Right kidney (tissue), 1 donor: ENCODE data around the gene PARD3B.

Experiments
- DNase-seq: peaks from one replicate; pipeline ENCODE4 v3.0.0-alpha.2; 2016

PARD3B gene

DNA sequence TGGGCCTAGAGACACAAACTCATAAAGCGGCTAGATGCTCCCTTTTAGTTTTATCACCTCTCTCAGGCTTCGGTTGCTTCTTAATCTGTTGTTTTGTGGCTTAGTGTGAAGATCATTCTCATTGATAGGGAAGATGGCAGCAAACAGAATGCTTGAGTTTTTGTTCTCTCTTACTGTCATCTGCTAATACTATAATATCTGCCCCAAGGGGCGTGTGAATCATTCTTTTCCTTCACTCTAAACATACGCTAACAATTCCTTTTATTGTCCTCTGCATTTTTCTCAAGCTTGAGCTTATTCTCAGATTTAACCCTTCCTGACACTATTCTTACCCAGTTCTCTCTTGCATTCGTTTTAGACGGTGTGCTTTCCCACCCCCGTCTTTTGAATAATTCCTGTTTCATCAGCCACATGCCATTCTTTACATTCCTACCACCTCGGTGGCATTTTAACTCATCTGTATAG lies 813.1 kb downstream of the PARD3B start:
- no peak for DNase-seq

DNA sequence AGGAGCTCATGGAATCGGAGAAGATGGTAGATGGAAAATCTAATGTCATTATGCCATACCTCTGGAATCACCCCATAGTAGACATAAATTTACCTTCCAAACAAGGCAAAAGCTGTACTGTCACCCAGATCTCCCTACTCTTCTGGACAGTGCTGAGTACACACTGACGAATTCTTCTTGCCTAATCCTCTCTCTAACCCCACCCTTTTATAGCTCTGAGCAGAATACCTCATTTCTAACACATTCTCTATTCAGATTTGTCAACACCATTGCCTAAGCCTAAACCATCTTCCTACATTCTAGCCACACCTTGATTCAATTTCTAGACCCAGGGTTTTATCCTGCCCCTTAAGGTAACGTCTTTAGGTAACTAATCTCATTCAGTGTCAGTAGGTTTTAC lies 816.0 kb downstream of the PARD3B start:
- no peak for DNase-seq

DNA sequence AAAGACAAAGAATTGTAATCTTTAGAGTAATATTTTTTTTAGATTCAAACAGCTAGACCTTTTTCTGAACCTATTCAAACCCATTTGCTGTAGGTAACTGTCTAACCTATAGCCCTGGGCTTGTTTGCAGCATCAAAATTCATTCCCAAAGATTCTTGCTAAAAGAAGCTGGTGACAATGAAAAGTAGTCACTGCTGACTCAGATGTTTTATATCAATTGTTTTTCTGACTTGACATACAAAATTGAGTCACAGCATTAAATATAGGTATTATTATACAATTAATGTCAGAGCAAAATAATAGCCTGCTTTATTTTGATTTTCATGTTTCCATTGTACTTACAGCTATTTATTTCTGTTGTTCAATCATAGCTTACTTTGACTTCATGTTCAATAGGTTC lies 816.7 kb downstream of the PARD3B start:
- no peak for DNase-seq

DNA sequence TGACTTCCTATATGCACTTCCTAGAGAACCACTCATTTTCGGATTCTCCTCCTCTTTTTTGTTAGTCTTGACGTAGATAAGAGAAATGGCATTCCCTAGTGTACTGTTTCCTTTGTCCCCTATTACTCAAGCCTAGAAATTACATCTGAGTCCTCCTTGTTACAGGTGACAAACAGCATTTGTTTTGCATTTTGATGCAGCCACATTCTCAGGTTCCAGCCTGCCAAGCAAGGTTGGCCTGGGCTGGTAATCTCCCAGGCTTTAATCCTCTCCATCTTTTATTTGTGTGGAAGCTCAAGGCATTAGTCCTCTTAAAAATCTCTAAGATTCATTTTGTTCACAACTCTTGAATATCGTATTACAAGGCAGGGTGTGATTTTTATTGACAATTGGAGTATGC lies 819.0 kb downstream of the PARD3B start:
- DNase-seq: no peak

DNA sequence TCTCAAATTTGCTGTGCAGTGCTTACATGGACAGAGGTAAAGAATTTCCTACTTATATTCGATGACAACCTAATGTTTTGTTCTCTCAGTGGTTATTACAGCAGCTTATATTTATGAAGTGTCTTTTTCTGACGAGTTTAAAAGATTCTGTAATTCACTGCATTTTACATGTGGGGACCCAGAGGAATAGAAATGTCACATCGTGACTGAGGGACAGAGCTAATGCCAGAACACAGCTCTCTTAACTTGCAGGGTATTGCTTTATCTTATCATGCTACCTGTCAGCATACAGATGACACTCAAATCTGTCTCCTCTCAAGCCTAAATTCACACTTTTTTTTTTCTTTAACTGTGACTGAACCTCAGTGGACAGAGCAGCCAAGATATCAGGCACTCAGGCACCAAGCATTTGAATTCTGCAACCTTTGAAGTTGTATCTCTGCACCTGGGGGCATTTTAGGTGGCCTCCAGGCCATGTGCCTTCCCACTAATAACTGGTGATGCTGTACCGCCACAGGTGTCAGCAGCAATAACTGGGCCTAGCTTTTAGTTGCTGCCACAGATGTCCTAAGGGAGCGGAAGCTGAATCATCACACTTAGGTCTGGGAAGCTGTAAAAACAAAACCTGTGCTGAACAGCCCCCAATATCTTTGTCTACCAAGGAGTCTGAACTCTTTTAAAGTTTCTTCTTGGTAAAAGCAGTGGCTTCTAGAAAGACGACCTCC lies 821.2 kb downstream of the PARD3B start:
- DNase-seq: no peak

DNA sequence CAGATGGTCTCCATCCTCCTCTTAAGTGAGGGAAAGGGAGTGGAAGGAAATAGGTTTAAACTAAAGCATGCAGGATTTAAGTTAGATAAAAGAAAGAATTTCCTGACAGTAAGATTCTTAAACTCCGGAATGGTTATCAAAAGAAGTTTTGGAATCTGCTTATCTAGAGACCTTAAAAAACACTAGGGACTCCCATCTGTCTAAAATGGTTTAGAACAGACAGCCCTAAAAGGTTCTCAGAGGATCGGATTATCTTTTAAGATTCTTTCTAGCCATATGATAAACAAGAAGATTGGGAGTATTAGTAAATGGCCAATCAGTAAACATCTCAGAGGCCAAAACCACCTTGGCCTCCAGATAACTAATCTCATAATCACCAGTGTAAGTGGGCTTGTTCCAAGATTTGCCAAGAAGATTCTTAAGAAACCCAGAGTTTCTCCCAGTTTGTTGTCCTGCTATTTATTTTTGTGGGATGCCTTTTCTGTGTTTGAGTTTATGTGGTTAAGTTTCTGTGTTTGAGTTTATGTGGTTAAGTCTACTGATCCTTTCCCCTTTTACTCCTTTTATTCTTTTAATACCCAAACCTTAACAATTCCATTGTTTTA lies 822.2 kb downstream of the PARD3B start:
- no peak for DNase-seq

DNA sequence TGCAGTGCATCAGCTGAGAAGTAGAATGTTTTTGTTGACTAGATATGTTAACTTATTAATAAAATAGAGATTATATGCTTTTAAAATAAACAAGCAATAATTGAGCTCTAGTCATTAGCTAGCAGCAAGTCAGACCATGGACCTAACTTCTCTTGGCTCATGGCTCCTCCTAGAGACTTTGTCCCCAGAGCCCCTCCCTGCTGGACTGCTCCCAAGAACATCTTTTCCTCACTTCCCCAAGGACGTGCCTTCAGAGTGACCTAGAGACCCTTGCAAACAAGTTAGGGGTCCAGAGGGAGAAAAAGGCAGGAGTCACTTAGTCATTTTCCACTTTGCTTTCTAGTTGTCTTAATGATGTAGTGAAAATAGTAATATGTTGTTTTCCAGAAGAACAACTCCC lies 824.5 kb downstream of the PARD3B start:
- no peak for DNase-seq

DNA sequence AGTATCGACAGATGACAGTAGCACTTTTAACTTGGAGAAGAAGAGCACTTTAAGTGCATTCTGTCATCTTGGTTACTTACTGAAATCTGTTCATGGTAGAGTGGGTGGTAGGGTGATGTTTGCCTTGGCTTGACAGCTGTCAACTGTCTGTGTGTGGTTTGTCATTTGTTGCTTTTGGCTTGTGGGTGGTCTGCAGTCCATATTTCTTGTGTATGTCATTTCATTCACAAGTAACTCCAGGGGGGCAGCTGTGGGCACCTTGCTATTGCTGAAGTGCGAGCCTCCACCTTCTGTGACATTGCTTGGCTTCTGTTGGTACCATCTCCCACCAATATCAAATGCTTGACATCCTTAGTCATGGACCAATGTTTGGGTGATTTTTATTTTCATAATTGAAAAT lies 825.5 kb downstream of the PARD3B start:
- no peak for DNase-seq

DNA sequence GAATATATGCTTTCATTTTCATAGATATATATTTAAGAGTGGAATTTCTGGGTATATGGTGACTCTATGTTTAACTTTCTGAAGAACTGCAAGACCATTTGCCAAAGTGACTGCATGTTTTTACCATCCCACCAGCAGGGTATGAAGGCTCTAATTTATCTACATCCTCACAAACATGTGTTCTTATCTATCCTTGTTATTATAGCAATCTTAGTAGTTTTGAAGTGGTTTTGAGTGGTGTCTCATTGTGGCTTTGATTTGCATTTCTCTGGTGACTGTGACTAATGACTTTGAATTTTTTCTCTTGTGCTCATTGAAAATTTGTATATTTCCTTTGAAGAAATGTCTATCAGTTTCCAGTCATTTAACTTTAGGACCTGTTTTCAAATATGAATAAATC lies 826.9 kb downstream of the PARD3B start:
- no peak for DNase-seq

DNA sequence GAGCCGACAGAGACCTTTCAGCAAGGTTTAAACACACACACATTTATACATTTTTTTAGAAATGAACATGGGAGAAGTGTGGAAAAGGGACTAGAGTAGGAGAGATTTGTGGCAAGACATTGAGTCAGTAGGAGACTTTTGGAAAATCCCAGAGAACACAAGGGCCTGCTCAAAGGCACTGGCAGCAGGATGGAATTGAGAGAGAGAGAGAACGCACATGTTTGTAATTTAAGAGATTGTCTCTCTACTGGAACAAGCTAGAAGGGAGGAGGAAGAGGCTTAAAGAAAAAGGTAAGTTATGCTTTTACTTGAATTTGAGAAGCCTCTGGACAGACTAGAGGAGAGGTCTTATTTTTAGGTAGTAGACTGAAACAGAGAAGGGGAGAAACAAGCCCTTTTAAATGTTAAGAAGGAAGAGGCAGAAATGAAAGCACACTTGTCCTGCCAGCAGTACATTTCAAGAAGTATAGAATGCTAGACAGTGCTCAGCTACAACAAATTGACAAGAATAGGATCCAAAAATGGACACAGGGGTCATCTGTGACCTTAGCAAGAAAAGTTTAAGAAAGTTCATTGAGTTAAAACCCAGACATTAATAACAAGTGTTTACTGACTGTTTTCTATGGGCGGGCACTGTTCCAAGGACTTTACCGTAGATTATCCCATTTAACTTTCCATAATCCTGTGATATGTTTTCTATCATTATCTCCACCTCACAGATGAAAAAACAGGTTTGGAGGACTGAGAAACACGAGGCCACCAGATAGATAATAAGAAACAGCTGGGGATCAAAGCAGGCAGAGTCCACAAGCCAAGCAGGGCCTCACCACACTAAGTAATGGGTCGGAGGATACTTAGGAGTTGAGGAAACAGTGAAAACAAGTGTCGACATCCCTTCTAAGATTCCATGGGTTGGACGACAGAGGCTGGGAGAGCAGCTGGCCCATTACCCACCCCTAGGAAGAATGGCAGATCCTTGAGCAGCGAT lies 830.5 kb downstream of the PARD3B start:
- DNase-seq: no peak

DNA sequence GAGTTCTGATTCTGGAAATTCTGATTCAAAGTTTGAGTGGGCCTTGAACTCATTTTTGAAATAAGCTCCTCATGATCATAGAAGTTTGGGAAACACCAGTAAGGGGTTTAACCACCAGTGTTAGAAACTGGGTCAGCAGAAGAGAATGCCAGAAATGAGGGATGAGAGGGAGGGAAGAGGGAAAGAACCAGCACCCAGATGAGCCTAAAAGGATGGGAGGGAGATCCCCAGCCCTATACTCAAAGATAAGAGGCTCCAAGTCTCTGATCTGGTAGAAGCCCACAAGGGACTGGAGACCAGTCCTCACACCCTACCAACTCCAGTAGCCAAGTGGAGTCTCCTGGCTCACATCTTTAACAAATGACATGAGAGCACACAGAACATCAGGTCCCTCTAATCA lies 832.0 kb downstream of the PARD3B start:
- DNase-seq: no peak

DNA sequence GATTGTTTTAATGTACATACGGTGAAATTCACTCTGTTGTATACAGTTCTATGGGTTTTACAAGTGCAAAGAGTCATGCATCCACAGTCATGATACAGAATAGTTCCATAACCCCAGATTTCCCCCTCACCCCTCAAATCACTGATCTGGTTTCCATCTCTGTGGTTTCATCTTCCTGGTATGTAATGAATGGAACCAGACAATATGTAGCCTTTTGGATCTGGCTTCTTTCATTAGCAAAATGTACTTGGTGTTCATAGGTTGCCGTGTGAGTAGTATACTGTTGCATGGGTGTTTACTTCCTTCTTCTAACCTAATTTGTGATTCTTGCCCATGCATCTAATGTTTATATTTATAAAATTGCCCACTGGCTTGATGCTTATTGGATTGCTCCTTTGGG lies 838.3 kb downstream of the PARD3B start:
- no peak for DNase-seq

DNA sequence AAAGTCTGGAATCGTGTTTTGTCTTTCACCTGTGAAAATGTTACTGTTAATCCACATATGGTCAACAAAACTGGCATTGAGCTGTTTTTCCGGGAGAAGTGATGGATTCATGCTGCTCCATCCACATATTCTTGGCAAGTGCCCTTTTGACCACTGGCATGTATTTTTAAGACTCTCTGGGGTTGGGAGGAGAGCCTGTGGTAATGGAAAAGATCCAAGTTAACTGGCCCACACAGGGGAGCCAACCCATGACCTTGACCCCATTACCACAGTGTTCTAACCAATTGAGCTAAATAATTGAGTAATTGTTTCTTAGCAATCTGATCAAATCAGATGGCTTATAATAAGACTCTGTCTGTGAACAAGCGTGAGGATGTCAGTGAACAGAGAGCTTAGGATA lies 840.8 kb downstream of the PARD3B start:
- no peak for DNase-seq

DNA sequence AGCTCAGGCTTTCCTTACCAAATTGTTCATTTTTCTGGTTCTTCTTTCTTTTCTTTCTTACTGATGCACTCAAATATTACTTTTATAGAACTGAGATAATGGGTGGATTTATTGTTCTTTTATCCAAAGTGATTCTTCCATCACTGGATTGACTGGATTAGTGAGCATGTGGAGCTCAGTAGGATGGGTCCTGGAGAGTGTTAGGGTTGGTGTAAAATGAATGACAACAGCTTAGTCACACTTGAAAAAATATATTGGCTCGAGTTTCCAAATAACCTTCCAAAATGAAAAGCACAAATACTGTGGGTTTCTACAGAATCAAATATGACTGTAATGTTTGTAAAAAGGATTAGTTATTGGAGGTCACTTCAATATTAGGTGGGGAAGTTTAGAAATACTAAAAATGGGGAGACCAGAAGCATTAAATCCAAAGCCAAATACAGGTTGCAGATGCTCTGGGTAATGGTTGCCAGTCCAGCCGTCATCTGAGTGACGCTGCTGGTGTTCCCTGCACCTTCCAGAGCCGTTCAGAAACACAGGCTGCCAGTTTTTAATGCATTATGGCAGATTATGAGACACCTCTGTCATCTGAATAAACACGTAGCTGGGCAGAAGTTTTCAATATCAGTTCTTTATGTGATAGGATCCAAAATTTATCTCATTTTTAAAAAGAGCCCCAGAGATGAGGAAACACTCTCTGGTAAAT lies 842.2 kb downstream of the PARD3B start:
- DNase-seq: no peak

DNA sequence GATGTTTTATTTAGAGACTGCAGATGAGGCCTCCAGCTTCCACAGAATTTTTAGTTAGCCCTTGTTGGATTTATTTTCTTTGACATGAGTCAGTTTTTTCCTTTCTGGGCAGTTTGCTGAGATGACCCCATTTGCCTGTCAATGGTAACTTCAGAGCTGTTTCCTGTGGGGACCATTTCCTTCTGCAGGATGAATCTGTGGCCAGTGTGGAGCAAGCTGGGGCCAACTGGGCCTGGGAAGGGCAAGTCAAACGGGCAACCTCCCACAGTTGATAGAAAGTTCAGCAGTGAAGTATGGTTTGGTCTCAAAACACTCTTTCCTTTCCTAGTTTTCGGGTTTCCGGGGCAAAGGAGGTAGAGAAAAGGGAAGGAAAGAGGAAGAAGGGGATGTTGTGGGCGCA lies 845.6 kb downstream of the PARD3B start:
- no peak for DNase-seq

DNA sequence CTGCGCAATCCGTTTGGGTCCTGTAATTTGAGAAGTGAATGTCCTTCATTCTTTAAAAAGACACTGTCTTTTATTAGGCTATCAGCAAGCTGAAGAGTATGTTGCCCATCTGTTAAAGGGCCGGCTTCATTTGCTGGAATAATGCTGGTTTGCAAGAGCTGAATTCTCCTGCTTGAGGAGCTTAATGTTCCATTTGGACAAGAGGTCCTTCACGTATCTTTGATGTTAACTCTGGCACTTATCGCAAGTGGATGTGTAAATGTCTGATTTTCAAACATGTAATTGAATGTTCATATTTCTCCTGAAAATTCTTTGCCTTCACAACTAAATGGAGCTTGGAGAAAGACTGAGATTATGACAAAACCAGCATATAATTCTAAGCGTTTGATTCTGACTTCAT lies 856.2 kb downstream of the PARD3B start:
- no peak for DNase-seq

DNA sequence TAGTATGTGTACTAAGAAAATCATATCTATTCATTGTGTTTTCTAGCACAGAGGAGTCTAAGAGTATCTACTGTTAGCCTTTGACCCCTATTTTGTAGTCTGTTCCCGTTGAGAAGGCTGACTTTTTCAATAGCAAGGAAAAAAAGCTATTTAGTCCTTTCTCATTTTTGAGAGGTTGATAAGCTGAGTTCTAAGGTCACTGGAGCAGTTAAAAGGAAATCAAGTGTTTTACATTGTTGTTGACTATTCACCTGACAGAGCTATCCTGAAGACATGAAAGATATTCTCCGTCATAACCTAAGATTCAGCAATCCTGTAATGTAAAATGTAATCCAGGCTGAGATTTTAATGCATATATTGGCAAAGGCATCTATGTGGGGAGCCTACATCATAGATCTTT lies 856.7 kb downstream of the PARD3B start:
- DNase-seq: no peak

DNA sequence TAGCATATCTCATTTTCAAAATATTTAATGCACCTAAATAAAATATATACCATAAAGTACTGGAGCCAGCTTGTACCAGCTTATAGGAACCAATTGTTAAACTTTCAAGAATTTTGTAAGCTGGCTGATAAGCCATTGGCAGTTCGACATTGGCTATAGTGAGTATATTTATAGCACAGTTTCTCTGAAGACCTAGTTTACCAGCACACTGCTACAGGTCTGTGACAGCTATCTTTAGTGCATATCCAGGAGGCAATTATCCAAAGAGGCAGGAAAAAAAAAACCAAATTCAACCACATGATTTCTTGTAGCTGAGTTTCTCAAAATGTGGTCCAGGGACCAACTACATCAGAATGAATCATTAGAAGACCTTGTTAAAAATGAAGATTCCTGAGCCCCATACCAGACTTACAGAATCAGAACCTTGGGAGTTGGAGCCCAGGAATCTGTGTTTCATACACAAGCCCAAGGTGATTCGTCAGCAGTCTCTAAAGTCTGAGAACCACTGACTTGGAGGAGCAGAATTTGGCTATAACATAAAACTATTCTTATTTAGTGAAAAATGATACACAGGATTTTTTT lies 858.1 kb downstream of the PARD3B start:
- DNase-seq: no peak

DNA sequence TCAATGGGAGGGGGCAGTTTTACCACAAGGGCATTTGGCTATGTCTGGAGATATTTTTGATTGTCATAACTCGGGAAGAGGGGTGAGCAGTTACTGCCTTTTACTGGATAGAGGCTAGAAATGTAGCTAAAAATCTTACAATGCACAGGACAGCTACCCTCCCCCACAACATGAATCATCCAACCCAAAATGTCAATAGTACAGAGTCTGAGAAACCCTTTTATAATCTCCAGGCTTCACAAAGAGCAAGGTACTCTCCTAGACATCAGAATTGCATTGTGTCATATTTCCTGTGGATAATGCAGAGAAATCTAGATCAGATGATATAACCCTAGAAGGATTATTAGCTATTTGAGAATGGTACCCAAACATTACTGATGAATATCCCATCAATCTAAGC lies 859.9 kb downstream of the PARD3B start:
- no peak for DNase-seq

DNA sequence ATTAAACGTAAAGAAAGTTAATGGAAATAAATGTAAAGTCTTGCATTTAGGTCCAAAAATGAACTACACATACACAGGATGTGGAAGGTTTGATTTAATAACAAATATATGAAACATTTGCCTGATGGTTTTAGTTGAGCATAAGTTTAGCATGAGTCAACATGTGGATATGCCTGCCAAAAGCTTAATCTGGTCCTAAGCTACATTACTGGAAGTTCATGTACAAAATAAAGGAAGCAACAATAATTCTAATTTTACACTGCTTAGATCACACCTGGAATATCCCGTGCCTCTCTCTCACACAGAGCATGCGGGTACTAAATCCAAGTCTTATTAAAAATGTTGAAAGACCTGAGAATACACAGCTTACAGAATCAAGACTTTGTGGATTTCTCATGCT lies 860.5 kb downstream of the PARD3B start:
- no peak for DNase-seq

DNA sequence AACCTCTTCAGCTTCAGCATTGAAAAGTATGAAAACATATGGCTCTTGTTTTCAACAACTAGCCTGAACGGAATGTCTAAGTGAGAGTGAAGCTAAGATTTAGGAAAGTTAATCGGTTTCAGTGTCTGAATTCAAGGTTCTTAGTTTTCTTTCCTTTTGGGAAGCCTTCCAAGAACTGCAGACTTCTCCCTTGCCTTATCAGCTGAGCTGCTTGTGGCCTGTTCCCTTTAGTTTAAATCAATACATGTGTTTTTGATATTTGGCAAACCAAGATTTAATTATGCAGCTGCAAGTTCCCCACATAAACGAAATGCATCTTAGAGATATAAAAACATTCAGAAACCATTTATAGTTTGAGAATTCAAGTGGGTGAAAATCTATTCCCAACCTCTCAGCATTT lies 862.7 kb downstream of the PARD3B start:
- DNase-seq: no peak

DNA sequence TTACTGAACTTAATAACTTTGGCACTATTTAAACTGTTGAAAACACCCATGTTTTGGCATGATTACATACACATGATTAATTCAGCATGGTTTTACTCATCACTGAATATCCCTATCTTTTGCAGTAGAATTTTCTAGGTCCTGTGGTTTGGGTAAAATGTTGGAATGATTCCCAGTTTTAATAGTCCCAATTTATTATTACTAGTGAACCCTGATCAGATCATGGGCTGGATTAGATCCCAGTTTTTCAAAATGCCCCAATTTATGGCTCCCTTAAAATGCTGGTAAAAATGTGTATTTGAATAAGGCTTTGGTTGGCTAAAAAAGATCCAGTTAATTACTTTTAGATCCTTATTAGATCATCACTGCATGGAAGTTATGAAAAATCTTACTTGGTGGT lies 863.4 kb downstream of the PARD3B start:
- no peak for DNase-seq
